ENCODE measurements around the gene HNRNPCL1. TPM values are rescaled to one million over a fixed set of nuclear protein-coding genes. Genes with fewer than 3 reads are reported as not detected.

Gene HNRNPCL1
- total RNA-seq, 1 donor from 2014 or later = not detected

DNA sequence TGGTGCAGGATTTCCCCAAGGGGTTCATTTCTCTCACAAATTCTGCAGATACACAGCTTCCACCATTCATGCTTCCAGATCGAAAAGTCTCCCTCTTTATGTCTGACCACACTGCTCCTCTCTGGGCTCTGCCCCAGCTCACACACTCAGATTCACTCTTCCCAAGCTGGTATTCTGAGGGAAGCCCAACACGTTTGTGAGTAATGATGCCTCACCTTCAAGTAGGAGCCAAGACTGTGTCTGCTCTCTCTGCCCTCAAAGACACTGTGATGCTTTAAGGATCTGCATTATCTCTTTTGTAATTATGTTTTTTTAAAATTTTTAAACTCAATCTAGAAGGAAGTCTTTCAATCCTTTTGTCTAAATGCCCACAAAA lies 37.1 kb downstream of the HNRNPCL1 start:
- intact Hi-C loops (cut with DNase I) = no loop called here
- TF ChIP-seq POLR2A (IDR thresholded peaks at IDR 0.05) (no peak), POLR2AphosphoS5 (IDR thresholded peaks at IDR 0.05; ENCODE audit: insufficient read depth in 1 of 2, low read depth in 1 of 2) (no peak)
- TF ChIP-seq, protein P1, sequence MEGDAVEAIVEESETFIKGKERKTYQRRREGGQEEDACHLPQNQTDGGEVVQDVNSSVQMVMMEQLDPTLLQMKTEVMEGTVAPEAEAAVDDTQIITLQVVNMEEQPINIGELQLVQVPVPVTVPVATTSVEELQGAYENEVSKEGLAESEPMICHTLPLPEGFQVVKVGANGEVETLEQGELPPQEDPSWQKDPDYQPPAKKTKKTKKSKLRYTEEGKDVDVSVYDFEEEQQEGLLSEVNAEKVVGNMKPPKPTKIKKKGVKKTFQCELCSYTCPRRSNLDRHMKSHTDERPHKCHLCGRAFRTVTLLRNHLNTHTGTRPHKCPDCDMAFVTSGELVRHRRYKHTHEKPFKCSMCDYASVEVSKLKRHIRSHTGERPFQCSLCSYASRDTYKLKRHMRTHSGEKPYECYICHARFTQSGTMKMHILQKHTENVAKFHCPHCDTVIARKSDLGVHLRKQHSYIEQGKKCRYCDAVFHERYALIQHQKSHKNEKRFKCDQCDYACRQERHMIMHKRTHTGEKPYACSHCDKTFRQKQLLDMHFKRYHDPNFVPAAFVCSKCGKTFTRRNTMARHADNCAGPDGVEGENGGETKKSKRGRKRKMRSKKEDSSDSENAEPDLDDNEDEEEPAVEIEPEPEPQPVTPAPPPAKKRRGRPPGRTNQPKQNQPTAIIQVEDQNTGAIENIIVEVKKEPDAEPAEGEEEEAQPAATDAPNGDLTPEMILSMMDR (IDR thresholded peaks at IDR 0.05) = no peak
- no peaks in the 10 kb centered on the region for H3K9me3 ChIP-seq
- no peak overlapping the region for H3K27ac ChIP-seq
- H3K4me3 ChIP-seq = no peak overlapping the region
- no peaks in the 10 kb centered on the region for H3K4me1 ChIP-seq
- DNase-seq (ENCODE audit: extremely low spot score in 2 of 2) = no peak
- no peaks in the 10 kb centered on the region for H3K36me3 ChIP-seq
- no peaks in the 10 kb centered on the region for H3K27me3 ChIP-seq

DNA sequence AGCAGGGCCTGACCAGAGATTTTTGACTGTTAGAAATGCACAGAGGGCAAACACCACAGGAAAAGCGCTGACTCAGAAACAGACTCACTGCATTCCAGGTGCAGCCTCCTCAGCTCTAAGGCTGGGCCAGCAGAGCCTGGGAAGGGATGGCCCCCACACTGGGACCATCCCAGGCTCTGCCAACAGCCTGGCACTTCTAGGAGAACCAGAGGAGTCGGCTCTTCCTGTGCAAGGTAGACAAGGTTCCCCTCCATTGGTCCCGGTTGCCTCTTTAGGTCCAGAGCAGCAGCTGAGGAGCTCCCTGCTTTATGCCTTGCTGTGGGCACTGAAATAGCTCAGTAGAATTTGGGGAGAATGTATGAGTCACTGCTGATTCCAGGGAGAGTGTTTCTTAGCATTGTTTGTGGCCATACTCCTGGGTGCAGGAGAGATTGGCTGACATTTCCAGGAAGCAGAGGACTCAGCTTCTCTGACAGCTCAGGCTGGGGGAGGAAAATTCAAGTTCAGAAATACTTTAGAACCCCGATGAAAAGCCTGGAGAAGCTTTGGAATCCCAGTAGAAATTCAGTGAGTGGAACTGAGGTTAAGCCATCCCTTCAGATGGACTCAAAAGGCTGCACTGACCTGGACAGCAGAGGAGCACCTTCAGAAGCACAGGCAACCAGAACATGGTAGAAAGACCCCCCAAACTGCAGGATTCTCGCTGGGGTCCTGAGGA lies 37.7 kb downstream of the HNRNPCL1 start:
- no peak overlapping the region for H3K4me3 ChIP-seq
- DNase-seq (ENCODE audit: extremely low spot score in 2 of 2) = no peak
- no peak for TF ChIP-seq POLR2A (IDR thresholded peaks at IDR 0.05)
- TF ChIP-seq, protein P1 (IDR thresholded peaks at IDR 0.05) = no peak
- TF ChIP-seq POLR2AphosphoS5 (IDR thresholded peaks at IDR 0.05; ENCODE audit: insufficient read depth in 1 of 2, low read depth in 1 of 2) = no peak

DNA sequence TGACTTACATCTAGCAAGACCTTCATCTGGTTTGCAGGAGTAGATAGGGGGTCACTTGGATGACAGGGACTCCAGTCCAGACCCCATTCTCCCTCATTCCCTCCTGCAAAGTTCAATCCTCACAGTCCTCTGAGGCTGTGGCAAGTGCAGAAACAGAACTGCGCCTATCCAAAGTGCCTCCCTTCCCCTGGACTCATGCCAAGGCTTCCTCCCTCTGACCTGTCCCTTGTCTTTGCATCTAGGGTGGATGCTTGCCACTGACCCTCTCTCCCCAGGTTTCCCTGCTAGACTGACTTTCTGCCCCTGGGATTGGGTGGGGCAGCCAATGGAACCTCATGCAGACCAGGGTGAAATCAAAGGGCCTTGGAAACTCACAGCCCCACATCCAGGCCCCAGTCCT lies 38.6 kb downstream of the HNRNPCL1 start:
- no peaks in the 10 kb centered on the region for H3K9me3 ChIP-seq
- no peak overlapping the region for H3K4me3 ChIP-seq
- DNase-seq (ENCODE audit: extremely low spot score in 2 of 2) = no peak
- H3K36me3 ChIP-seq = no peaks in the 10 kb centered on the region
- no peaks in the 10 kb centered on the region for H3K27me3 ChIP-seq
- no peak overlapping the region for H3K27ac ChIP-seq
- no peaks in the 10 kb centered on the region for H3K4me1 ChIP-seq
- TF ChIP-seq POLR2AphosphoS5 (IDR thresholded peaks at IDR 0.05; ENCODE audit: insufficient read depth in 1 of 2, low read depth in 1 of 2) (no peak), POLR2A (IDR thresholded peaks at IDR 0.05) (no peak)
- TF ChIP-seq, protein P1 (IDR thresholded peaks at IDR 0.05) = no peak
- intact Hi-C loops (cut with DNase I) = no loop called here

More for the DNA sequence above, 37.7 kb downstream of the HNRNPCL1 start:
- no peaks in the 10 kb centered on the region for H3K27me3 ChIP-seq
- H3K4me1 ChIP-seq = no peaks in the 10 kb centered on the region
- H3K36me3 ChIP-seq = no peaks in the 10 kb centered on the region
- intact Hi-C loops (cut with DNase I) = no loop called here
- no peaks in the 10 kb centered on the region for H3K9me3 ChIP-seq
- no peak overlapping the region for H3K27ac ChIP-seq

DNA sequence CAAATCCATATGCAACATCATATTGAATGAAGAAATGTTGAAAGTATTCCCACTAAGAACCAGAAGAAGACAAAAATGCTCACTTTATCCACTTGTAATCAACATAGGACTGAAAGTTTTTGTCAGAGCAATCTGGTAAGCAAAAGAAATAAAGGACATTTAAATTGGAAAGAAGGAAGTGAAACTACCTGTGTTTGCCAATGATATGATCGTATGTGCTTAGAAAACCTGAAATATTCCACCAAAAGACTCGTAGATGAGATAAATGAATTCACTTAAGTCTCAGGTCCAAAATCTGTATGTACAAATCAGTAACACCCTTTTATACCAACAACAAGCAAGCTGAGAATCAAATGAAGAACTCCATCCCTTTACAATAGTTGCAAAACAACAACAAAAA lies 48.8 kb downstream of the HNRNPCL1 start:
- Histone ChIP-seq H3K36me3 (no peaks in the 10 kb centered on the region), H3K4me3 (no peak overlapping the region), H3K4me1 (no peaks in the 10 kb centered on the region), H3K9me3 (no peaks in the 10 kb centered on the region), H3K27me3 (no peaks in the 10 kb centered on the region), H3K27ac (no peak overlapping the region)
- TF ChIP-seq, protein P1 (IDR thresholded peaks at IDR 0.05) = no peak
- TF ChIP-seq POLR2A (IDR thresholded peaks at IDR 0.05) (no peak), POLR2AphosphoS5 (IDR thresholded peaks at IDR 0.05; ENCODE audit: insufficient read depth in 1 of 2, low read depth in 1 of 2) (no peak)
- no peak for DNase-seq (ENCODE audit: extremely low spot score in 2 of 2)
- intact Hi-C loops (cut with DNase I) = no loop called here

DNA sequence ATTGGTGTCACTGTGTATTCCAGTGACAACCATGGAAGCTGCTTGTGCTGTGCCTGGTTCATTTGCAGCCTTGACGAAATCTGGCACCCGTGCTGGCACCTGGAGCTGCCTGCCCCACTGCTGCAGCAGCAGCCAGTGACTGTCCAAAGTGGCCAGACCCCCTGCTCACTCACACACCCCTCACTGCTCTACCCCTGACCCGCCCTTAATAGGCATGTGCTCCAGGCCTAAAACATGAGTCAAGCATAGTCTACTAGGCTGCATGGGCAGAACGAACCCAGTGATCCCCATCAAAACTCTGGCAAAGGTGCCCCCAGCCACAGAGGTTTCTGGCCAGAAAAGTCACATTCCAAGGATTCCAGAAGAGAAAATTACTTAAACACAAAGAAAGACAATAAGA lies 49.6 kb downstream of the HNRNPCL1 start:
- intact Hi-C loops (cut with DNase I) = no loop called here
- Histone ChIP-seq H3K9me3 (no peaks in the 10 kb centered on the region), H3K4me3 (no peak overlapping the region), H3K36me3 (no peaks in the 10 kb centered on the region), H3K27me3 (no peaks in the 10 kb centered on the region), H3K27ac (no peak overlapping the region), H3K4me1 (no peaks in the 10 kb centered on the region)
- TF ChIP-seq, protein P1 (IDR thresholded peaks at IDR 0.05) = no peak
- no peak for TF ChIP-seq POLR2A (IDR thresholded peaks at IDR 0.05)
- TF ChIP-seq POLR2AphosphoS5 (IDR thresholded peaks at IDR 0.05; ENCODE audit: insufficient read depth in 1 of 2, low read depth in 1 of 2) = no peak
- DNase-seq (ENCODE audit: extremely low spot score in 2 of 2) = no peak

Data from vagina (tissue), 2 donors.